ENCODE data around the gene AUTS2. TPM values are rescaled to one million over a fixed set of nuclear protein-coding genes. Genes with fewer than 3 reads are reported as not detected.

Gene AUTS2
- polyA plus RNA-seq, 3 donors: 0.08 to 0.35 TPM; not detected in 1

- peaks cover 0 to 1% (median 0%) of the 10 kb centered on the region in 7 donors for H3K9me3 Mint-ChIP-seq
- DNase-seq: no peak
- Histone ChIP-seq H3K4me1 (ENCODE audit: control insufficient read depth in 1 of 2, insufficient read depth in 2 of 2, low read length in 2 of 2) (no peaks in the 10 kb centered on the region), H2AFZ (ENCODE audit: insufficient read depth, low read depth, low read length, poor library complexity, severe bottlenecking) (no peak overlapping the region), H3K4me2 (replicated peaks; ENCODE audit: extremely low read depth, low read length, poor library complexity, severe bottlenecking) (no peak overlapping the region), H3K4me3 (replicated peaks in 1 of 3; ENCODE audit: low read depth in 2 of 3, low read length in 3 of 3) (no peak overlapping the region), H3K79me2 (ENCODE audit: insufficient read depth, low read length) (no peaks in the 10 kb centered on the region), H3K27me3 (ENCODE audit: control insufficient read depth in 2 of 2, insufficient read depth in 2 of 2, low read length in 2 of 2) (no peaks in the 10 kb centered on the region), H3K9me3 (replicated peaks in 1 of 2; ENCODE audit: control insufficient read depth in 1 of 2, insufficient read depth in 1 of 2, low read length in 2 of 2) (no peaks in the 10 kb centered on the region), H3K27ac (ENCODE audit: low read depth in 1 of 2, low read length in 2 of 2) (no peak overlapping the region), H3K36me3 (replicated peaks in 1 of 2; ENCODE audit: control insufficient read depth in 1 of 2, insufficient read depth in 2 of 2, low read length in 2 of 2) (no peaks in the 10 kb centered on the region), H3K9ac (ENCODE audit: insufficient read depth, low read length, poor library complexity, severe bottlenecking) (no peak overlapping the region), H4K20me1 (ENCODE audit: insufficient read depth, low read length) (no peaks in the 10 kb centered on the region)
- WGBS (ENCODE audit: insufficient coverage): no CpG with 5 or more reads among the region's 3 CpGs
- no peaks in the 10 kb centered on the region for H3K36me3 Mint-ChIP-seq
- no peak overlapping the region for H3K27ac Mint-ChIP-seq
- H3K27me3 Mint-ChIP-seq (ENCODE audit: low read depth in 3 of 3): peaks cover 0 to 2% (median 1%) of the 10 kb centered on the region in 3 donors
- H3K4me1 Mint-ChIP-seq: no peaks in the 10 kb centered on the region
- TF ChIP-seq CTCF (IDR thresholded peaks at IDR 0.05): no peak
- intact Hi-C loops (cut with micrococcal nuclease): no loop called here
- H3K4me3 Mint-ChIP-seq: no peak overlapping the region
These were observed 810.6 kb downstream of the AUTS2 start for GRCh38 chr7:70408891-70409290.

GRCh38 chr7:70410134-70410750 is 812.0 kb downstream of the AUTS2 start:
- Mint-ChIP-seq H3K27ac (no peak overlapping the region), H3K36me3 (no peaks in the 10 kb centered on the region), H3K4me1 (no peaks in the 10 kb centered on the region), H3K9me3 (peaks cover 0 to 1% (median 0%) of the 10 kb centered on the region in 7 donors), H3K4me3 (no peak overlapping the region), H3K27me3 (ENCODE audit: low read depth in 3 of 3) (peaks cover 0 to 2% (median 1%) of the 10 kb centered on the region in 3 donors)
- H3K4me2 ChIP-seq (replicated peaks; ENCODE audit: extremely low read depth, low read length, poor library complexity, severe bottlenecking): no peak overlapping the region
- H3K36me3 ChIP-seq (replicated peaks in 1 of 2; ENCODE audit: control insufficient read depth in 1 of 2, insufficient read depth in 2 of 2, low read length in 2 of 2): no peaks in the 10 kb centered on the region
- no peaks in the 10 kb centered on the region for H3K4me1 ChIP-seq (ENCODE audit: control insufficient read depth in 1 of 2, insufficient read depth in 2 of 2, low read length in 2 of 2)
- no peak for TF ChIP-seq CTCF (IDR thresholded peaks at IDR 0.05)
- intact Hi-C loops (cut with micrococcal nuclease): no loop called here
- H3K4me3 ChIP-seq (replicated peaks in 1 of 3; ENCODE audit: low read depth in 2 of 3, low read length in 3 of 3): no peak overlapping the region
- H4K20me1 ChIP-seq (ENCODE audit: insufficient read depth, low read length): no peaks in the 10 kb centered on the region
- 100% methylated on average over 2 of the region's 8 CpGs for WGBS (ENCODE audit: insufficient coverage)
- no peaks in the 10 kb centered on the region for H3K79me2 ChIP-seq (ENCODE audit: insufficient read depth, low read length)
- H3K27me3 ChIP-seq (ENCODE audit: control insufficient read depth in 2 of 2, insufficient read depth in 2 of 2, low read length in 2 of 2): no peaks in the 10 kb centered on the region
- H3K9me3 ChIP-seq (replicated peaks in 1 of 2; ENCODE audit: control insufficient read depth in 1 of 2, insufficient read depth in 1 of 2, low read length in 2 of 2): no peaks in the 10 kb centered on the region
- H3K27ac ChIP-seq (ENCODE audit: low read depth in 1 of 2, low read length in 2 of 2): no peak overlapping the region
- no peak overlapping the region for H2AFZ ChIP-seq (ENCODE audit: insufficient read depth, low read depth, low read length, poor library complexity, severe bottlenecking)
- no peak for DNase-seq
- H3K9ac ChIP-seq (ENCODE audit: insufficient read depth, low read length, poor library complexity, severe bottlenecking): no peak overlapping the region

All from CD14-positive monocyte (primary cell).